Measurements from ENCODE around the gene GLRA3. TPM values are rescaled to one million over a fixed set of nuclear protein-coding genes. Genes with fewer than 3 reads are reported as not detected.
"Not testable (repeated sequence)": the region's sequence is repeated elsewhere in the genome, so short reads cannot be mapped to it uniquely, and the experiment has no call there.

Gene GLRA3
- total RNA-seq, 1 donor from 2014 or later, result not detected

DNA sequence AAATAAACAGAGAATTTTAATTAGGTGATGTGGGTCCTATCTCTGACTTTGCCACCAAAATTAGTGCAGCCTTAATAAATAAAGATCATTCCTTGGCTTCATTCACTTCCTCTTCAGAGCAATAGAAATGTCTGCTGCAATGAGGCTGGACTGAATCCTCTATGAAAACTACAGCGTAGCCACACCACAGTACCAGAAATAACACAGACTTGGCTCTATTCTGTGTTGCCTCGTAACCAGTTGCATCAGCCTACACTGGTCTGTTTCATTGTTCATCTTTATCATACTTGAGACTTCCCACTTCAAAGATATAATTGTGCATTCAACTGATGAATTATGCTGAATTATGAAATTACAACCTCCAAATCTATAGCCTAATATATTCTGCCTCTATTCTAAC lies 15.8 kb downstream of the GLRA3 start:
- no peak for DNase-seq (ENCODE audit: extremely low read depth, low read depth, low spot score)

DNA sequence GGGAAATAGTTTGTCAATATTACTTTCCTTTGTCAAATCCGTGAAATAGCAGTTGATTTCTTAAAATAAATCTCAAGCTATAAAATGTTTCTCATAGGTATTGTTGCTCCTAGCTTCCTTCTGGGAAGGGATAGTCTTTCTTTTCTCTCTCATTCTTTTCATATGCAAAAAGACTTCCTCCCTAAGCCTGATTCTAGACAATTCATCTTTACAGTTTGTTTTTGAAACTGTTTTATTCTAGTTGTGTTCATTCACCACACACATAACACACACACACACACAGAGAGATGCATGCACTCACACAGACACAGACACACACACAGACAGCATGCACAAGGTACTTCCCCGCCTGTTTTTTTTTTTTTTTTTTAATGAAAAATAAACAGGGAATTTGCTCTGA lies 18.2 kb downstream of the GLRA3 start:
- no peak for DNase-seq (ENCODE audit: extremely low read depth, low read depth, low spot score)

DNA sequence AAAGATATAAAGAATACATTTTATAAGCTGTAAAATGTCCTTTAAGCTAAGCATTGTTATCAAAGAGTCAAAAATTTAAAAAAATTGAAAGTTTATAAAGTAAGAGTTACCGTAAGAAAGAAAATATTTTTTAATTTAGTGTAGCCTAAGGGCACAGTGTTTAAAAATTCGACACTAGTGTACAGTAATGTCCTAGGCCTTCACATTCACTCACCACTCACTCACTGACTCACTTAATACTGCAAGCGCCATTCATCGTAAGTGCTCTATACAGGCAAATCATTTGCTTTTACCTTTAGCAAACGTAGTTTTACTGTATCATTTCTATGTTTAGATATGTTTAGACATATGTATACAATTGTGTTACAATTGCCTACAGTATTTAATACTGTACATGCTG lies 20.2 kb downstream of the GLRA3 start:
- DNase-seq (ENCODE audit: extremely low read depth, low read depth, low spot score), result no peak

DNA sequence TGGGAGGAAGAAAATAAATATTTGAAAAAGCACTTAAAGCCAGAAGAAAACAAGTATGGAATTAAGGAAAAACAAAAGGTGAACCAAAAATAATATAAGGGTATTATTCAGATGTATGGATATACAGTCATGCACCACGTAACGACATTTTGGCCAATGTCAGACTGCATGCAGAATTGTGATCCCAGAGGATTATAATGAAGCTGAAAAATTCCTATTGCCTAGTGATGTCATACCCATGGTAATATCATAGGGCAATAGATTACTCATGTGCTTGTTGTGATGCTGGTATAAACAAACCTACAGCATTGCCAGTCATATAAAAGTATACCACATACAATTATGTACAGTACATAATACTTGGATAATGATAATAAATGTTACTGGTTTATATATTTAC lies 20.9 kb downstream of the GLRA3 start:
- DNase-seq (ENCODE audit: extremely low read depth, low read depth, low spot score), result no peak

DNA sequence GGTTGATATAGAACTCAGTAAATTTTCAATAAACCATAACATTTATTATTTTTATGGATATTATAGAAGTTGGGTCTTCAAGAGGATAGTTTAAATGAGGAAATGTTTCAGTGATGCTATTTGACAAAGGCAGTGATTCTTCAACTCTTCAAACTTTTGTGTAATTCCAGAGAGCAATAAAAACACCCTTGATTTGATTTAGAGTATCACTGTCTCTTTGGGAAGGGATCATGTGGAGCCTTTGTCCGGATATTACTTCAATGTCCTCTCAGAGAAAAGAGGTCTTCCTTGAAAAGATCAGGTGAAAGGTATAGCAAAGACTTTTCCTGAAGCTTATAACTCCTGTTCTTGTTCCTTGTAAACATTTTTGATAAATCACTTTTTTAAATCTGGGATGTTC lies 23.3 kb downstream of the GLRA3 start:
- DNase-seq (ENCODE audit: extremely low read depth, low read depth, low spot score), result no peak

DNA sequence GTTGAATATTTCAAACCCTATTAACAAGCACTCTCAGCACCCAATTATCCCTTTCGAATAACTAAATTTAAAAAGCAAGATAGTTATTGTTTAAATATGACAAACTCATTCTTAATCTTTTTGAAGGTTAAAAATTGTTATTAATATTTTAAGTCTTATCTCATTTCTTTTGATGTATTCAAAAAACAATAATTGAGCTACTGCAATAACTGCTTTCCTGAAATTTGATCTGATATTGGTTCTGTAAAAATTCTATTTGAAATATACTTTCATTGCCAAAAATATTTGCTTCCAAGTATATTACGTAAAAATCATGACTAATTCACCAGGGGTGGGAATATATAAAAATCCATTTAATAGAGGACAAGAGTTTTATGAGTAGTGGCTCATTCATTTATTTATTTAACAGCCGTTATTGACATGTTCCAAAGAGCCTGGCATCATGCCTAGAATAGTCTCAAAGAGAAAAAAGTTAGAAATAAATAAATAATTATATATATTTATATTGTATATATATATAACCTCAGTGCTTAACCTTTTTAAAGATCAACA lies 34.4 kb downstream of the GLRA3 start:
- no peak for DNase-seq (ENCODE audit: extremely low read depth, low read depth, low spot score)

DNA sequence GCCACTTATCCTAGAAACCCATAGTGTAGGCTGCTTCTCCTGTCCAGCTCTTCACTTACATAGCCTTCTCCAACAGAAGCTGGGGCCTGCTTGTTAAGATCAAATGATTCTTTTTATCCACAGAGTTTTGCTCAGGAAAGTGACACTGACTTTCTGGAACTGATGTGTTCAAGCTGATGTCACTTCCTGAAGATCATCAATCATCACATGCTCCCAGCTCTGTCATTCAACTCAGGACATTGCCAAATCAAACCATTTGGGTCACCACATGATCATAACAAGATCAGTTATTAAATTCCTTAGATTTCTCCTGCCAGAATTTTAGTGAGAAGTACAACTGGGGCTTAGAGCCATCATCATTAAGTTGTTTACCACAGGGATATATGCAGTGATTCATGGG lies 39.4 kb downstream of the GLRA3 start:
- no peak for DNase-seq (ENCODE audit: extremely low read depth, low read depth, low spot score)

DNA sequence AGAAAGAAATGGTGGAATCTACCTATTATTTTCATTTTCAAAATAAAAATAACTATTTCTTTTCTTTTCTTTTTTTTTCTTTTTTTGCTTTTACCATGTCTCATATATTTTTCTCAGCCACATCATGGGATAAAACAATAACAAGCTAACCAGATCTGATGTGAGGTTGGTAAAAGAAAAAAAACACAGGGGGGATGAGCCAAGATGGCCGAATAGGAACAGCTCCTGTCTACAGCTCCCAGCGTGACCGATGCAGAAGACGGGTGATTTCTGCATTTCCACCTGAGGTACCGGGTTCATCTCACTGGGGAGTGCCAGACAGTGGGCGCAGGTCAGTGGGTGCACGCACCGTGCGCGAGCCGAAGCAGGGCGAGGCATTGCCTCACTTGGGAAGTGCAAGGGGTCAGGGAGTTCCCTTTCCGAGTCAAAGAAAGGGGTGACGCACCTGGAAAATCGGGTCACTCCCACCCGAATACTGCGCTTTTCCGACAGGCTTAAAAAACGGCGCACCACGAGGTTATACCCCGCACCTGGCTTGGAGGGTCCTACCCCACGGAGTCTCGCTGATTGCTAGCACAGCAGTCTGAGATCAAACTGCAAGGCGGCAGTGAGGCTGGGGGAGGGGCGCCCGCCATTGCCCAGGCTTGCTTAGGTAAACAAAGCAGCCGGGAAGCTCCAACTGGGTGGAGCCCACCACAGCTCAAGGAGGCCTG lies 50.6 kb downstream of the GLRA3 start:
- DNase-seq (ENCODE audit: extremely low read depth, low read depth, low spot score), result not testable (repeated sequence)

DNA sequence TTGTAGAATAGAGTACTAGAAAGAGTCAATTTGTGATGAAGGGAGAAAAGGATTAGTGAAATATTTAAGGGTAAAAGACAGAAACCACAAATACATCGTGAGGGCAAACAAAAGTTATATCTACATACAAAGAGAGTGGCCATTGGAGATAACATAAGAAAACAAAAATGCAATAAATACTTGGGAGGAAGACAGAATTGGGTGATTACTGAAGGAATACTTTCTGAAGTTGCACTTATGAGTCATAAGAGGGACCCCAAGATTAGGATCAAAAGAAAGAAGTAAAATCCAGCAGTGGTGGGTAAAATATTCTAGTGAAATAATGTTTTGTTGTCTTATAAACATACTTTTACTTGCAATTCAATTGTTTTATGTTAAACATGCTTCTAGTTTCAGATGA lies 53.7 kb downstream of the GLRA3 start:
- no peak for DNase-seq (ENCODE audit: extremely low read depth, low read depth, low spot score)

DNA sequence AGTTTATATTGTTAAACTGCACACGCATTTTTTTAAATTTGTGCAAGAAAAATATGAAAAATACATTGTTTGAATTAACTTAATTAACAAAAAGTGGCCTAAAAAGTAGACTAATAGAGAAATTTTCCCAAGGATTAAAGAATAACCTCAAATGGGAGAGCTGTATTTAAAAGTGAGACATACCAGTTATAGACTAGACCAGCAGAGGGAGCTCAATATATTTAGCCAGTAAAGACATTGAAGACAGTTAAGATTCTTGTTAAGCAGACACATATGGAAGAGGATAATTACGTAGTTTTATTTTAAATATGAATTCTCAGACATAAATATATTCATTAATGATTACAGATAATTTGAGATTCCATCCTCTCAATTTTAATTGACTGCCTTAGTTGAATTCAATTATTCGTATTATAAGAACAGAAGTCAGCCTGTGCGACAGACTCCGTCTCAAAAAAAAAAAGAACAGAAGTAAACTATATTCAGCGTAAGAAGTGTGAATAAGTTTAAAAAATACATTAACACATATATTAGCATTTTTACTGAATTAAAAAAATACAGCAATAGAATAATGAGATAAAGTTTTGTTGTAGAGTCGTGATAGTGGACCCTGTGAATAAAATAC lies 64.8 kb downstream of the GLRA3 start:
- peak; percentile 2 for DNase-seq (ENCODE audit: extremely low read depth, low read depth, low spot score)

DNA sequence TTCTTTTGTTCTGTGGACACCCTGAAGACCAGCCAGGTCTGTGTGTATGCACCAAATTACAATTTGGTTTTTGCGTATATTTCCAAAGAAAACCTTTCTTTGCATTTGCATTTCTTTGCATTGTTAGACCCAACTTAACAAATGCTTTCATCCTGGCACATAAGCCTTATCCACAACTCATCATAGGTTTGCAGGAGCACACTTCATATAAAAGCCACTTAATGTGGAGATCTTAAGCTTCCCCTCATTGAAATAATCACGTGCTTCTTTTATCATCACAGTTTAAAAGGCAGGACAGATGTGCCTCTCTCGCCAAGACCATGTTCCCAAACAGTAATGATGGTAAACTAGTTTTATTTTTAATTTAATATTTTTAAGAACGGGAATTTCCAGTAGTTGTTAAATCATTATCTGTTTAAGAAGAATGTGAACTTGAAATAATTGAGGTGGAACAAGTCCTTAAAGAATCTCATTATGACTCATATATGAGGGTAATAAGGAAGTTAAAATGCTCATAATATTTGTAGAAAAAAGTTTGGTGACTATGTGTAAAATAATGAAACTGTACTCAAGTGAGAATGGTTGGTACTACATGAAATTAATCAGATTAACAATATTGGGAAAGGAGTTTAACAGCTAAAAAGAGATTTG lies 65.5 kb downstream of the GLRA3 start:
- no peak for DNase-seq (ENCODE audit: extremely low read depth, low read depth, low spot score)

DNA sequence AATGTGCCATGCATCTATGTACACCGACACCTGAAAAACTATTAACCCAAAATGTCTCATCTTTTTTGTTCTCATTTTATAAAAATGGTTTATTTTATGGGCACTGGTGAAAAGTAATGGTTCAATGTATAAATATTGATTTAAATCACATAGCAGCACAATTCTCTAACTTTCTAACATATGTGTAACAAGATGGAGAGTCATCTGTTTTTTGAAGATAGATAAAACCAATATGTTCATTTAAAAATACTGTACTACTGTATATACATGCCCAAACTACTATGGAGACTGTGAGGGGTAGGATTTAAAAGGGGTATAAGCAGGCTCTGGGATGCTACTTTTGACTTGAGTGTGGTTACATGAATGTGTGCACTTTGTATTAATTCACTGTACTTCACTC lies 67.6 kb downstream of the GLRA3 start:
- DNase-seq (ENCODE audit: extremely low read depth, low read depth, low spot score), result no peak

DNA sequence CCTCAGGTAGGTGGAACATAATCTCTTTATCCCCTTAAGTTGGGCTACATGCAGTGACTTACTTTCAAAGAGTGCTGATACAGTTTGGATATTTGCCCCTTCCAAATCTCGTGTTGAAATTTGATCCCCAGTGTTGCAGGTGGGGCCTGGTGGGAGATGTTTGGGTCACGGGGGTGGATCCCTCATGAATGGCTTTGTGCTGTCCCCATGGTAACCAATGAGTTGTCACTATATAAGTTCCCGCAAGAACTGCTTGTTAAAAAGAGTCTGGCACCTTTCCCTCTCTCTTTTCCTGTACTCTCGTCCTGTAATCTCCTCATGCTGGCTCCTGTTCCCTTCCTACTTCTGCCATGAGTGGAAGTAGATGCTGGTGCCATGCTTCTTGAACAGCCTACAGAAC lies 71.3 kb downstream of the GLRA3 start:
- no peak for DNase-seq (ENCODE audit: extremely low read depth, low read depth, low spot score)

DNA sequence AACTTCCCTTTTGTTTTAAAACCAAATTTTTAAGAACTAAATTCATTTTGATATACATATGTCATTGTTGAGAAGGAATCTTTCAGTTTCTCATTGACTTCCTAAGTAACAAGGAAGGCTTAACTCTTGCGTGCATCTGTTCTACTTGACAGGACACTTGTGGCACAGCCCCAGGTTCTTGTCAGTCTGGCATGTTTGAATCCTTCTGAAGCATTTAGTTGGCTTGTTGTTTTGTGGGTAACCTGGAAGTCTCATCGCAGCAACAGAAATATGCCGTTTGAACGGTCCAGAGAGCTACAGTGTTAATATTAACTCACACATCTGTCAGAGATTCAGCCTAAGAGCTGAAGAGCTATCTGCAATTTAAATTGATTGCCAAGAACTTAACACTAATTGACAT lies 76.0 kb downstream of the GLRA3 start:
- DNase-seq (ENCODE audit: extremely low read depth, low read depth, low spot score), result no peak

DNA sequence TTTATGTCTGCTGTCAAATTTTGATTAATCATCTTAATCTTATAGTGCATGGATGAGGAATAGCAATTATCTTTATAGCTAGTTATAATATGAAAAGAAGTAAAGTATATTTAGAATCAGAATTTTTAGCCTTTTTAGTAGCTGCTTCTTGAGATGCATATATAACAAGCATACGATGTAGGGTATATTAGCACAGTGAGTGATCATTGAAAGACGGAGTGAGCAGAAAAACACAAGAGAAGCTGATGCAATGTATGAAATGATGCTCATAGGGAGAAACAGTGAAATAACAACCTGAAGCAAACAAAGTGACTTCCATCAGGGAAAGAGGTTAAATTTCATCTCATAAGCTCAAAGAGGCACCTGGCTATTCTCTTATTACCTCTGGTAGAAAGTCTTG lies 77.0 kb downstream of the GLRA3 start:
- no peak for DNase-seq (ENCODE audit: extremely low read depth, low read depth, low spot score)

DNA sequence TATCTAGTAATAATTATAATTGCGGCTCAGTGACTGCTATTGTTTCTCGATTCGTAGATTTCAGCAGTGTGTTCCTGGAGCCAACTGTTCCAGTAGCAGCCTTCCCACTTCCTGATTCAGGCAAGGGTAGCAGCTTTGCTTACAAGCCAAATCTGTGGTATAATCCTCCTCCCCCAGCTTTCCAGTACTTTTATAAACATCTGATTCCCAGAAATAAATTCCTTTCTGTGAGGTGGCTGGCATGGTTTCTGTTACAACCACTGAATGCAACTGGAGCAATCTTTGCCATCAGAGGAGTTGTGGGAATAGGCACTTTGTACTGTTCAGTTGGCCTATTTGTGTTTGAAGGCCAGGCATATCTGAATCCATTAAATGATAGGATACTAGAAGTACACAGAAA lies 80.0 kb downstream of the GLRA3 start:
- DNase-seq (ENCODE audit: extremely low read depth, low read depth, low spot score), result no peak

DNA sequence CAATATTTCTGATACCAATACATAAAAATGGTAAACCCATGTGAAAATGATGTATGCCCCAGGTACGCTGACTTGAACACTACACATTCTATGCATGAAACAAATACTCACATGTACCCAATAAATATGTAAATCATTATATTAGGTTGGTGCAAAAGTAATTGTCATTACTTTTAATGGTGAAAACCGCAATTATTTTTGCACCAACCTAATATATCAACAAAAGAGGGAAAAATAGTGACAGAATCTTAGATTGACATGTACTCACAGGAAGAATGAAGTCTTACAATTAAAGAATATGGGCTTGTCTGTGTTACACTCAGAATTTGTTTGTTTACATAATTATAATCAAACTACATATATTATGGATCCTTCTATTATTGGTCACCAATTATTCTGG lies 82.3 kb downstream of the GLRA3 start:
- DNase-seq (ENCODE audit: extremely low read depth, low read depth, low spot score), result no peak

DNA sequence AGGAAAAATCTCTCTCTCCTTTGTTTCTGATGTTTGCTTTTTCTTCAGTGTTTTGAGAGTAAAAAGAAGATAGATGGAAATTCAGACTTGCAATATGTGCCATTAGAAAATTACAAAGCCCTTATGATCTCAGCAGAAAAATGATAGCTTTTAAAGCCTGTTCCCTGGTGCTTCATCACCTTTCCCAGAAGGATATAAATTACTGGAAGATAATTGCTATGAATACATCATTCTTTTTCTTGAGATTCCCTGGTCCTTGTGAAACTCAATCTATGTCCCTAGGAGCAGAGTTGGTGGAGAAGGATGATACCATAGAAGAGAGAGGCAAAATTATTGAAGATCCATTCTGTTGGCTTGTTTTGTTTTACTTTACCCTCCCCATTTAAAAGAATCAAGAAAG lies 86.5 kb downstream of the GLRA3 start:
- DNase-seq (ENCODE audit: extremely low read depth, low read depth, low spot score), result no peak

DNA sequence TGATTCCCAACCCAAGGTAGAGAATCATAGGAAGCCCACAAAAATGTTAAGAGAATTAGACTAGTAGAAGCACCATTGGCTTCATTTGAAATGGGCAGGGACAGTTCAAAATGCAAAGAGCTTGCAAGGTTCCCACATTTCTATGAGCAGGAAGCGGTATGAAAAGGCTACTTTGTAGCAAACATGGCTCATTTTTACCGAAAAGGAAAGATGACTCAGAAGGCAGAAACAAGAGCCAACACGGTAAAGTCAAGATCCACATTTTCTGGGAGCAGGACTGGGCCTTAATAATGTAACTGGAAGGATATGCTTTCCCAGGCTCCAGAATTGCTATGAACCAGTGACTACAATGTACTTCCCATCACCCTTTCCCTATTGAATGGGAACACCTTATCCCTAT lies 89.5 kb downstream of the GLRA3 start:
- no peak for DNase-seq (ENCODE audit: extremely low read depth, low read depth, low spot score)

DNA sequence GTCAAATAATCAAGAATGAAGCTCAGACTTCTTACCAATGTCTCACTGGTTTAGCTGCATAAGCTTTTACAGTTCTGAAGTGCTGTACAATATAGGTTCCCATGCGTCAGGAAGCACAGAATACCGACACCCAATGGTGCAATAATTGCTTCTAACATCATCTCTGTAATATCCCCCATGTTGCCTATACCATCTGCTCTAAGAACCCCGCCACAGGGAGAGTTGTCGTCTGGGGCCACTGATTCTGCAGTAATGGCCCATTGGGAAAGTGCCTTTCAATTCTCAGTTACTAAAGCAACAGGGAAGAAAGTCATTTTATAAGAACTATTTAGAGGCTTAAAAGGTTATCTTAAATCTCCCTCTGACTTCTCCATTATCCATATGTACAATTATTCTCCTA lies 94.9 kb downstream of the GLRA3 start:
- DNase-seq (ENCODE audit: extremely low read depth, low read depth, low spot score), result no peak

DNA sequence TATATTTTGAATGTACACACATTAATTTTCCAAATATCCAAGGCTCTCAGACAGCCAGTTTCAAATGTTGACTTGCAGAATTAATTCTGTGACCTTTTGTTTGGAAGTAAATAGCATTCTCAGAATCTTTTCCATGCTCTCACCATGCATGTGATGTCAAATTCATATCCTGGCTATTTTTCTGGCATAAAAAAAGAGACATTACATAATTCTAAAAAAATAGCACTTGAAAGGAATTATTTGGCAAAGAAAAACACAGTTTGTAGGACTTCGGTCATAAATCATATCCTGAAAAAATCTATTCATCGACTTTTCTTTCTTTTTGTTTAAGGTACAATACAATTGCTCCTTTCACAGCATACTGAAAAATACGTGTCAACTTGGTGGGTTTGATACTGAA lies 111.2 kb downstream of the GLRA3 start:
- DNase-seq (ENCODE audit: extremely low read depth, low read depth, low spot score), result no peak
